ENCODE results near the gene ZNF653.

GRCh38 chr19:11540645-11541044 lies 35.0 kb upstream of the ZNF653 start:
- no peak for TF ChIP-seq CTCF (conservative IDR thresholded peaks at IDR 0.05; ENCODE audit: low read length)
- TF ChIP-seq EZH2phosphoT487 (IDR thresholded peaks at IDR 0.05; ENCODE audit: borderline replicate concordance, low read depth, low read length), result no peak

Measured in OCI-LY7 (cell line).